Skeletal muscle cell (primary cell): Measurements from ENCODE around the gene RASAL1.

Experiments used
- DNase-seq: peaks from one replicate; pipeline ENCODE4 v3.0.0-alpha.2; 2010; ENCODE audit warnings: low read depth
- H3K4me3 ChIP-seq: 2 replicates; pipeline ENCODE4 v1.5.1; 2011; ENCODE audit warnings: low read depth, mild to moderate bottlenecking, control low read depth, low read length, moderate library complexity

The RASAL1 gene

DNA sequence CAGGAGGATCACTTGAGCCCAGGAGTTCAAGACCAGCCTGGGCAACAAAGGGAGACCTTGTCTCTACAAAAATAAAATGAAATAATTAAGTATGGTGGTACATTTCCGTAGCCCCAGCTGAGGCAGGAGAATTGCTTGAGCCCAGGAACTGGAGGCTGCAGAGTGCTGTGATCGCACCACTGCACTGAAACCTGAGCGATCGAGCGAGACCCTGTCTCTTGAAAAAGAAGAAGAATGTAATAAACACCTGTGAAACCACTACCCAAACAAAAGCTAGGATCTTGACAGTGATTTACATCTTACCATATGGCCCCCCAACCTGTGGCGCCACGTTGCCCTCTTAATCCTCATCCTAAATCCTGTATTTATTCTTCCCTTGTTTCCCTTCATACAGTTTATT is 84.8 kb downstream of the RASAL1 start:
- no peak for DNase-seq
- no peak overlapping the region for H3K4me3 ChIP-seq

DNA sequence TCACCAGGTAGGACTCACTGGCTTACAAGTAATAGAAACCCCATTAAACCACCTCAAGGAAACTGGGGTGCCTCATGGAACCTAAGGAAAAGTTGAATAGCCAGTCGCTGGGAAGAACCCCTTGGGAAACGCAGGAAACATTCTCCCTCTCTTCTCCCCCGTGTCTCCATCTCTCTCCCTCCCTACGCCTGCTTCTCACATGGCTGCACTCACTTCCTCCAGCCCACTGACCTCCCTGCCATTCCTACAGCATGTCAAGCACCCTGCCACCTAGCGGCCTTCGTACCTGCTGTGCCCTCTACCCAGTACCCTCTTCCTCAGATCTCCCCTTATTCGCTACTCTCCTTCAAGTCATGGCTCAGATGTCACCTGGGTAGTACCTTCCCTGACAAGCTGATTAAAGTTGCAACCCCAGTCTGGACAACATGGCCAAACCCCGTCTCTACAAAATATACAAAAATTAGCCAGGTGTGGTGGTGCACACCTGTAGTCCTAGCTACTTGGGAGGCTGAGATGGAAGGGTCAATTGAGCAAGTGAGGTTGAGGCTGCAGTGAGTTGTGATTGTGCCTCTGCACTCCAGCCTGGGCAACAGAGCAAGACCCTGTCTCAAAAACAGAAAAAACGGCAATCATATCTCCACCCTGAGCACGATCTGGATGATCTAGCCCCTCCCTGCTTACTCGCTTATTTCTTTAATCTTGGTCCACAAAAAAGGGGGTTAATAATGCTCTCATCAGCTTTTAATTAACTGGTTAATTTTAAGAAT is 85.4 kb downstream of the RASAL1 start:
- DNase-seq: no peak

More for the DNA sequence above, 85.4 kb downstream of the RASAL1 start:
- H3K4me3 ChIP-seq: no peak overlapping the region
